GM23338 (cell line): Measurements from ENCODE around the gene RAB25. TPM values are rescaled to one million over a fixed set of nuclear protein-coding genes. Genes with fewer than 3 reads are reported as not detected.

Source experiments
- ATAC-seq: fragments of 200-7000 bp; cut with Tn5 transposase; 3 replicates; pipeline ENCODE4 v1.9.1; 2020
- DNase-seq: peaks from one replicate; pipeline ENCODE4 v3.0.0-alpha.2; 2015; ENCODE audit warnings: low spot score
- H2AFZ ChIP-seq: fragments of 200-600 bp; sonication (generic); 2 replicates; pipeline ENCODE4 v1.8.0; 2016; ENCODE audit warnings: antibody characterized with exemption, mild to moderate bottlenecking, moderate library complexity
- H3F3A ChIP-seq: fragments of 200-600 bp; sonication (generic); replicated peaks from 2 replicates; pipeline ENCODE4 v1.8.0; 2017; ENCODE audit warnings: antibody characterized with exemption, mixed run types, low read depth
- H3K27ac ChIP-seq: fragments of 200-600 bp; sonication (generic); 2 replicates; pipeline ENCODE4 v1.6.1; 2016; ENCODE audit warnings: low read depth
- H3K27me3 ChIP-seq: fragments of 200-600 bp; sonication (generic); 2 replicates; pipeline ENCODE4 v1.8.0; 2016; ENCODE audit warnings: mild to moderate bottlenecking, mixed run types, moderate library complexity; ENCODE audit not compliant: insufficient read depth
- H3K36me3 ChIP-seq: fragments of 200-600 bp; sonication (generic); 2 replicates; pipeline ENCODE4 v1.8.0; 2016; ENCODE audit warnings: mild to moderate bottlenecking; ENCODE audit not compliant: insufficient read depth
- H3K4me1 ChIP-seq: fragments of 200-600 bp; sonication (generic); 2 replicates; pipeline ENCODE4 v1.8.0; 2016; ENCODE audit warnings: mild to moderate bottlenecking, moderate library complexity; ENCODE audit not compliant: insufficient read depth
- H3K4me2 ChIP-seq: fragments of 200-600 bp; sonication (generic); 2 replicates; pipeline ENCODE4 v1.7.1; 2017; ENCODE audit warnings: mixed run types
- H3K4me3 ChIP-seq: fragments of 200-600 bp; sonication (generic); 2 replicates; pipeline ENCODE4 v1.6.1; 2016; ENCODE audit warnings: mixed run types
- H3K79me2 ChIP-seq: fragments of 200-600 bp; sonication (generic); replicated peaks from 2 replicates; pipeline ENCODE4 v1.8.0; 2017; ENCODE audit warnings: mild to moderate bottlenecking; ENCODE audit not compliant: insufficient read depth
- H3K9me2 ChIP-seq: fragments of 200-600 bp; sonication (generic); 2 replicates; pipeline ENCODE4 v1.8.0; 2017; ENCODE audit not compliant: insufficient read depth
- H4K20me1 ChIP-seq: fragments of 200-600 bp; sonication (generic); replicated peaks from 2 replicates; pipeline ENCODE4 v1.8.0; 2017; ENCODE audit warnings: mild to moderate bottlenecking; ENCODE audit not compliant: insufficient read depth
- H3K27ac Mint-ChIP-seq: 2 replicates; pipeline ENCODE4 v1.8.0; 2020; ENCODE audit warnings: inconsistent platforms, mild to moderate bottlenecking, moderate library complexity, mixed read lengths
- H3K27me3 Mint-ChIP-seq: 3 replicates; pipeline ENCODE4 v1.8.0; 2022; ENCODE audit warnings: low read depth, mild to moderate bottlenecking, moderate library complexity, mixed read lengths, inconsistent platforms; ENCODE audit not compliant: insufficient read depth, poor library complexity
- H3K36me3 Mint-ChIP-seq: 3 replicates; pipeline ENCODE4 v1.8.0; 2021; ENCODE audit warnings: low read depth, mild to moderate bottlenecking, inconsistent platforms, moderate library complexity, mixed read lengths
- H3K4me1 Mint-ChIP-seq: 3 replicates; pipeline ENCODE4 v1.8.0; 2020; ENCODE audit warnings: mild to moderate bottlenecking, inconsistent platforms, mixed read lengths
- H3K4me3 Mint-ChIP-seq: 3 replicates; pipeline ENCODE4 v1.8.0; 2021; ENCODE audit warnings: moderate library complexity, mild to moderate bottlenecking, inconsistent platforms, mixed read lengths
- H3K9me3 Mint-ChIP-seq: 3 replicates; pipeline ENCODE4 v1.8.0; 2020; ENCODE audit warnings: moderate library complexity, mild to moderate bottlenecking, inconsistent platforms, mixed read lengths
- CREB1 ChIP-seq: fragments of 250-450 bp; sonication (Bioruptor Pico); IDR thresholded peaks from 2 replicates; pipeline ENCODE4 v1.5.0; 2020; ENCODE audit warnings: low read depth, mild to moderate bottlenecking, moderate library complexity
- EZH2 ChIP-seq: fragments of 200-600 bp; sonication (generic); IDR thresholded peaks from one replicate; pipeline ENCODE4 v1.8.0; 2017; ENCODE audit warnings: antibody characterized with exemption, mild to moderate bottlenecking, low read depth; ENCODE audit not compliant: unreplicated experiment
- EZH2phosphoT487 ChIP-seq: fragments of 200-600 bp; sonication (generic); IDR thresholded peaks from one replicate; pipeline ENCODE4 v1.8.1; 2018; ENCODE audit warnings: antibody characterized with exemption; ENCODE audit not compliant: unreplicated experiment
- NANOG ChIP-seq: IDR thresholded peaks from 2 replicates; pipeline ENCODE4 v1.6.1; 2016; ENCODE audit warnings: antibody characterized with exemption, borderline replicate concordance
- POLR2AphosphoS5 ChIP-seq: IDR thresholded peaks from 2 replicates; pipeline ENCODE4 v1.6.1; 2016; ENCODE audit warnings: antibody characterized with exemption, low read depth
- STAT1 ChIP-seq: IDR thresholded peaks from one replicate; pipeline ENCODE4 v1.6.1; 2016; ENCODE audit warnings: antibody characterized with exemption; ENCODE audit not compliant: unreplicated experiment
- ZNF114 ChIP-seq: fragments of 250-450 bp; sonication (Bioruptor Pico); IDR thresholded peaks from 2 replicates; pipeline ENCODE4 v1.5.0; 2020; ENCODE audit warnings: mild to moderate bottlenecking, moderate library complexity
- ZNF331 ChIP-seq: fragments of 250-450 bp; sonication (Bioruptor Pico); IDR thresholded peaks from 2 replicates; pipeline ENCODE4 v1.5.0; 2020; ENCODE audit warnings: low read depth, mild to moderate bottlenecking, moderate library complexity
- polyA plus RNA-seq: library from polyadenylated mRNA; unstranded; fragments of >200 nt; fragmentation: Nextera tagmentation; extraction: Ambion mirVana; gene quantifications from 2 replicates; pipeline ENCODE4 v1.2.1, GENCODE V29; 2016
- total RNA-seq: library from RNA; depleted of rRNA; stranded (reverse); fragments of >200 nt; shearing (Covaris generic); gene quantifications from 2 replicates; pipeline ENCODE4 v1.2.3, GENCODE V29; 2014
- TF ChIP-seq, protein P1 (sequence below): IDR thresholded peaks from 2 replicates; pipeline ENCODE4 v1.6.1; 2016; ENCODE audit warnings: antibody characterized with exemption
- TF ChIP-seq, protein P2 (sequence below), 2 experiments: fragments of 200-600 bp in 1 of 2; sonication (generic) in 1 of 2; conservative IDR thresholded peaks; 2 replicates each; pipeline versions ENCODE4 v1.5.1 to v1.6.1; 2016 to 2017; ENCODE audit warnings: antibody characterized with exemption in 2 of 2, low read depth in 2 of 2, mild to moderate bottlenecking in 2 of 2, moderate library complexity in 1 of 2

Gene RAB25
- total and polyA plus RNA-seq, 2 experiments from 2014 or later: 30.0 to 42.7 TPM

DNA sequence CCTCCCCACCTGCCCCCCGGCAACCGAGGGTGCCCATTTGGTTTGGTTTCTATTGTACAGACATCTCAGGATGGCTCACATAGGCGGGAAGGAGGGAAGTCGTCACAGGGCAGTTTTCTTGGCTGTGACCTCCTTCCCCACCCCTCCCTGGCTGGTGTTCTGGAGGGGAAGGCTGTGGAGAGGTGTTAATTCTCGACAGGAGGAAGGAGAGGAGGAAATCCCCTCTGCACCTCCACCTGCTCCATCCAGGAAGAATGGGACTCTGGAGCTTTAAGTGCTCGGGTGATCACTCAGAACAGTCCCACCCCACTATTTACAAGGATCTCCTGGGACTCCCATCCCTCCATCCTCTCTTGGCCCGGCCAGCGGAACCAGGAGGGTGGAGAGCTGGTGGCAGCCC, 13.7 kb downstream of the RAB25 start (continued):
- TF ChIP-seq, protein P1, sequence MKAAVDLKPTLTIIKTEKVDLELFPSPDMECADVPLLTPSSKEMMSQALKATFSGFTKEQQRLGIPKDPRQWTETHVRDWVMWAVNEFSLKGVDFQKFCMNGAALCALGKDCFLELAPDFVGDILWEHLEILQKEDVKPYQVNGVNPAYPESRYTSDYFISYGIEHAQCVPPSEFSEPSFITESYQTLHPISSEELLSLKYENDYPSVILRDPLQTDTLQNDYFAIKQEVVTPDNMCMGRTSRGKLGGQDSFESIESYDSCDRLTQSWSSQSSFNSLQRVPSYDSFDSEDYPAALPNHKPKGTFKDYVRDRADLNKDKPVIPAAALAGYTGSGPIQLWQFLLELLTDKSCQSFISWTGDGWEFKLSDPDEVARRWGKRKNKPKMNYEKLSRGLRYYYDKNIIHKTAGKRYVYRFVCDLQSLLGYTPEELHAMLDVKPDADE: no peak
- no peak for TF ChIP-seq EZH2phosphoT487

DNA sequence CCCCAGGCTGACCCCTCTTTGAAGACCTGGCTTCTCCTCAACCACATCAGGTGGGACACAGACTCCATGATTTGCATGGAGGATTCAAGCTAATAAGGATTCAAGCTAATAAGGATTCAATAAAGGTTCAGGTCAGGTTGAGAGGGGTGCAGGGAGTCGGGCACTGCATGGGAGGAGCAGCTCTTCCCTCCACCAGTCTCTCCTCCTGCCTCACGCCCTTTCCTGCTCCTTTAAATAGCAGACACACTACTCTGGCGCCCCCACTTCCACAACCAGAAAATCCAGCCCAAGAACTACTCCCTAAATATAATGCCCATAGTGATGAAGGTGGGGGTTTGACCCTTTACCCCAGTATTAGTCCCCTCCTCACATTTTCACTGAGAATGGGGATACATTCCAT, 14.2 kb downstream of the RAB25 start:
- peaks cover 64% of the 10 kb centered on the region for H3K36me3 Mint-ChIP-seq

DNA sequence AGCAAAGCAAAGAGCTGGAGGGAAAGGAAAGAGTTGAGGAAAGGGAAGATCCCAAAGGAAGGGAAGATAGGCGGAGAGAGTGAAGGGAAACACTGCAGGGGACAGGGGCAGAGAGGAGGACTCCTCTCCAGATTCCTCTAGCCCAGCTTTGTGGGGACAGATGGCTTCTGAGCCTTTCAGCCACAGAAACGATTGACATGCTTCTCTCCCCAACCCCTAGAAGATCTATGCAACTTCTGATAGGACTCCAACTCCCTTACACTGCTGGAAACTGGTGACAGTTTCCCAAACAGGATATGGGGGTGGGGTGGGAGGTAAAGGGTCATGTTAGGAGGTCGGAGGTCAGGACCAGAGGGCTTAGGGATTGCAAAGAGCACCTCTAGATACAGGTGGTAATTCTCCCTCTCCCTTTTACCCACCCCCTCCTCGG, 14.8 kb downstream of the RAB25 start:
- DNase-seq (no peak), ATAC-seq (no peak)
- Histone ChIP-seq H3K79me2 (peaks cover 59% of the 10 kb centered on the region), H3K9me2 (no peaks in the 10 kb centered on the region), H2AFZ (no peak overlapping the region), H3K4me2 (peak overlapping the region; percentile 99), H3F3A (peaks cover 56% of the 10 kb centered on the region), H3K27ac (peak overlapping the region; percentile 83), H4K20me1 (peaks cover 37% of the 10 kb centered on the region), H3K36me3 (no peaks in the 10 kb centered on the region; the same call in 1 of the 2 replicates), H3K27me3 (no peaks in the 10 kb centered on the region), H3K4me1 (peaks cover 87% of the 10 kb centered on the region), H3K4me3 (peak overlapping the region; percentile 54)
- peaks cover 81% of the 10 kb centered on the region for H3K4me1 Mint-ChIP-seq
- 0 out of 2 replicates have a peak overlapping the region, but pooled peaks have one; percentile 30 for H3K27ac Mint-ChIP-seq
- H3K9me3 Mint-ChIP-seq: no peaks in the 10 kb centered on the region
- H3K36me3 Mint-ChIP-seq: peaks cover 60% of the 10 kb centered on the region
- H3K27me3 Mint-ChIP-seq: peaks cover 23% of the 10 kb centered on the region
- peak overlapping the region; percentile 49 for H3K4me3 Mint-ChIP-seq
- TF ChIP-seq POLR2AphosphoS5 (no peak), ZNF114 (no peak)

More for the DNA sequence above, 14.2 kb downstream of the RAB25 start:
- Histone ChIP-seq H3K27ac (peak overlapping the region; percentile 83), H2AFZ (no peak overlapping the region), H3F3A (peaks cover 56% of the 10 kb centered on the region), H3K4me3 (peak overlapping the region; percentile 54), H3K4me1 (peaks cover 82% of the 10 kb centered on the region), H3K9me2 (no peaks in the 10 kb centered on the region), H3K4me2 (peak overlapping the region; percentile 99), H3K27me3 (no peaks in the 10 kb centered on the region), H3K79me2 (peaks cover 53% of the 10 kb centered on the region), H3K36me3 (no peaks in the 10 kb centered on the region; the same call in 1 of the 2 replicates), H4K20me1 (peaks cover 37% of the 10 kb centered on the region)
- H3K9me3 Mint-ChIP-seq: no peaks in the 10 kb centered on the region; the same call in 2 of the 3 replicates
- DNase-seq (peak; percentile 50), ATAC-seq (peak; percentile 2; the same call in 1 of the 3 replicates)
- peaks cover 87% of the 10 kb centered on the region for H3K4me1 Mint-ChIP-seq
- H3K27me3 Mint-ChIP-seq: peaks cover 21% of the 10 kb centered on the region
- TF ChIP-seq CREB1 (CRISPR knock-in tag) (no peak), STAT1 (no peak), EZH2phosphoT487 (no peak), ZNF331 (CRISPR knock-in tag) (no peak), EZH2 (no peak), ZNF114 (no peak), NANOG (no peak)
- TF ChIP-seq, protein P1: no peak
- TF ChIP-seq, protein P2, sequence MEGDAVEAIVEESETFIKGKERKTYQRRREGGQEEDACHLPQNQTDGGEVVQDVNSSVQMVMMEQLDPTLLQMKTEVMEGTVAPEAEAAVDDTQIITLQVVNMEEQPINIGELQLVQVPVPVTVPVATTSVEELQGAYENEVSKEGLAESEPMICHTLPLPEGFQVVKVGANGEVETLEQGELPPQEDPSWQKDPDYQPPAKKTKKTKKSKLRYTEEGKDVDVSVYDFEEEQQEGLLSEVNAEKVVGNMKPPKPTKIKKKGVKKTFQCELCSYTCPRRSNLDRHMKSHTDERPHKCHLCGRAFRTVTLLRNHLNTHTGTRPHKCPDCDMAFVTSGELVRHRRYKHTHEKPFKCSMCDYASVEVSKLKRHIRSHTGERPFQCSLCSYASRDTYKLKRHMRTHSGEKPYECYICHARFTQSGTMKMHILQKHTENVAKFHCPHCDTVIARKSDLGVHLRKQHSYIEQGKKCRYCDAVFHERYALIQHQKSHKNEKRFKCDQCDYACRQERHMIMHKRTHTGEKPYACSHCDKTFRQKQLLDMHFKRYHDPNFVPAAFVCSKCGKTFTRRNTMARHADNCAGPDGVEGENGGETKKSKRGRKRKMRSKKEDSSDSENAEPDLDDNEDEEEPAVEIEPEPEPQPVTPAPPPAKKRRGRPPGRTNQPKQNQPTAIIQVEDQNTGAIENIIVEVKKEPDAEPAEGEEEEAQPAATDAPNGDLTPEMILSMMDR (conservative IDR thresholded peaks at IDR 0.05; ENCODE audit: low read depth in 2 of 2): peak; percentile 6 to 41; a peak in 2 of 4 replicates
- peak overlapping the region; percentile 26; the same call in 1 of the 2 replicates for H3K27ac Mint-ChIP-seq
- peak overlapping the region; percentile 49 for H3K4me3 Mint-ChIP-seq
